ENCODE measurements around the gene CCDC149.

CCDC149 gene

GRCh38 chr4:24802648-24803047, 110.2 kb downstream of the CCDC149 start:
- no peak for TF ChIP-seq CTCF (IDR thresholded peaks at IDR 0.05; ENCODE audit: unreplicated experiment in 3 of 3)
- Mint-ChIP-seq H3K27me3 (ENCODE audit: low read depth) (peaks cover 48% of the 10 kb centered on the region), H3K4me3 (no peak overlapping the region), H3K36me3 (ENCODE audit: low read depth) (no peaks in the 10 kb centered on the region), H3K4me1 (peaks cover 41% of the 10 kb centered on the region), H3K27ac (no peak overlapping the region), H3K9me3 (no peaks in the 10 kb centered on the region)

- Mint-ChIP-seq H3K27me3 (ENCODE audit: low read depth) (peaks cover 54% of the 10 kb centered on the region), H3K4me1 (peaks cover 40% of the 10 kb centered on the region), H3K27ac (no peak overlapping the region), H3K36me3 (ENCODE audit: low read depth) (no peaks in the 10 kb centered on the region), H3K4me3 (peak overlapping the region in 2 of 3 experiments; percentile 73), H3K9me3 (no peaks in the 10 kb centered on the region)
- no peak for TF ChIP-seq CTCF (IDR thresholded peaks at IDR 0.05; ENCODE audit: unreplicated experiment in 3 of 3)
Measured at GRCh38 chr4:24801136-24801855, 111.5 kb downstream of the CCDC149 start.

GRCh38 chr4:24800325-24800895, 112.4 kb downstream of the CCDC149 start:
- peaks cover 40% of the 10 kb centered on the region for H3K4me1 Mint-ChIP-seq
- no peak for TF ChIP-seq CTCF (IDR thresholded peaks at IDR 0.05; ENCODE audit: unreplicated experiment in 3 of 3)
- H3K36me3 Mint-ChIP-seq (ENCODE audit: low read depth), result no peaks in the 10 kb centered on the region
- no peaks in the 10 kb centered on the region for H3K9me3 Mint-ChIP-seq
- H3K4me3 Mint-ChIP-seq, result peak overlapping the region; percentile 77 to 81 (median 77)
- no peak overlapping the region for H3K27ac Mint-ChIP-seq
- peaks cover 61% of the 10 kb centered on the region for H3K27me3 Mint-ChIP-seq (ENCODE audit: low read depth)

- H3K4me1 Mint-ChIP-seq, result peaks cover 47% of the 10 kb centered on the region
Measured at GRCh38 chr4:24799544-24800324, 113.1 kb downstream of the CCDC149 start.

GRCh38 chr4:24799196-24799543, 113.7 kb downstream of the CCDC149 start:
- Mint-ChIP-seq H3K36me3 (ENCODE audit: low read depth) (no peaks in the 10 kb centered on the region), H3K27ac (no peak overlapping the region), H3K27me3 (ENCODE audit: low read depth) (peaks cover 63% of the 10 kb centered on the region), H3K4me1 (peaks cover 52% of the 10 kb centered on the region), H3K9me3 (no peaks in the 10 kb centered on the region), H3K4me3 (peak overlapping the region in 2 of 3 experiments; percentile 33 to 54)
- TF ChIP-seq CTCF (IDR thresholded peaks at IDR 0.05; ENCODE audit: unreplicated experiment in 3 of 3), result no peak

More at GRCh38 chr4:24799544-24800324, 113.1 kb downstream of the CCDC149 start:
- no peak overlapping the region for H3K27ac Mint-ChIP-seq
- H3K36me3 Mint-ChIP-seq (ENCODE audit: low read depth), result no peaks in the 10 kb centered on the region
- H3K27me3 Mint-ChIP-seq (ENCODE audit: low read depth), result peaks cover 63% of the 10 kb centered on the region
- H3K9me3 Mint-ChIP-seq, result no peaks in the 10 kb centered on the region
- H3K4me3 Mint-ChIP-seq, result peak overlapping the region; percentile 77 to 81 (median 77)
- no peak for TF ChIP-seq CTCF (IDR thresholded peaks at IDR 0.05; ENCODE audit: unreplicated experiment in 3 of 3)
